Pancreas (tissue), 10 donors: ENCODE results near the gene PABPN1L. TPM values are rescaled to one million over a fixed set of nuclear protein-coding genes. Genes with fewer than 3 reads are reported as not detected.

Experiments used
- ATAC-seq, 4 donors: fragments of 200-7000 bp; cut with Tn5 transposase; one replicate each; pipeline versions ENCODE4 v1.8.0 to v1.9.1; 2020; ENCODE audit warnings: mild to moderate bottlenecking in 4 of 4, moderate library complexity in 4 of 4
- DNase-seq, 6 donors: peaks; one replicate each; pipeline ENCODE4 v3.0.0-alpha.2; 2020
- FAIRE-seq: peaks from 2 replicates; lab custom pipeline; 2012; peaks lifted over from hg19 to GRCh38; lab: Jason Lieb, UNC
- H3K27ac ChIP-seq, 4 donors: fragments of 200-600 bp; sonication (generic); 1 replicate in 3 of 4; 2 replicates in 1 of 4; pipeline versions ENCODE4 v1.5.0 to v1.8.0; 2020
- H3K27me3 ChIP-seq, 4 donors: fragments of 200-600 bp; one replicate each; pipeline ENCODE4 v1.8.0; 2021
- H3K36me3 ChIP-seq, 3 donors: fragments of 200-600 bp; sonication (generic) in 1 of 3; one replicate each; pipeline versions ENCODE4 v1.5.0 to v1.8.0; 2020 to 2021
- H3K4me1 ChIP-seq, 3 donors: fragments of 200-600 bp; one replicate each; pipeline ENCODE4 v1.8.0; 2021
- H3K4me3 ChIP-seq, 4 donors: fragments of 200-600 bp; sonication (generic) in 2 of 4; one replicate each; pipeline versions ENCODE4 v1.5.0 to v1.8.0; 2020 to 2021
- H3K9me3 ChIP-seq, 4 donors: fragments of 200-600 bp; one replicate each; pipeline ENCODE4 v1.8.0; 2021
- CTCF ChIP-seq, 4 donors: fragments of 200-600 bp; sonication (generic) in 3 of 4; IDR thresholded peaks; one replicate each; pipeline versions ENCODE4 v1.5.0 to v1.8.0; 2021; ENCODE audit warnings: antibody characterized with exemption in 4 of 4
- WGBS, 2 donors: extraction: QIAGEN DNeasy Blood & Tissue Kit; methylation state at CpG; one replicate each; pipeline ENCODE4 v1.1.7; 2013; 5-methylcytosine and 5-hydroxymethylcytosine counted together
- intact Hi-C, 3 donors: fragments of 100-400 bp; cut with DNase I; formaldehyde crosslinking; loops; one replicate each; pipeline versions ENCODE4 v1.11.1 to v1.14.2; 2022
- polyA plus RNA-seq, 2 donors: library from polyadenylated mRNA; stranded (reverse); fragments of 200-250 nt; gene quantifications; one replicate each; pipeline ENCODE4 v1.2.3, GENCODE V29; 2013
- total RNA-seq, 6 donors: library from RNA; stranded (reverse); fragmentation: NEBNext Ultra II Directional in 4 of 6; extraction: Animal tissue kit (Norgen Biotek cat#: 25700) in 4 of 6; gene quantifications; one replicate each; pipeline versions ENCODE4 v1.2.1 to v1.2.4, GENCODE V29; 2021 to 2023
- donor health status: healthy with polysubstance abuse.
- donor health status: DM: no; HTN: no; CAD: no; lungs with moderate emphysema.
- donor health status: DM: no; HTN: no; CAD: no.
- donor health status: control.
- donor health status: control.
- donor health status: Bipolar disorder and iron deficiency.
- donor health status: DM: yes; HTN: yes; CAD: no.
- donor health status: DM: no; HTN: no; CAD: no.
- donor health status: DM: no; HTN: no; CAD: no.
- donor health status: DM: yes; HTN: yes; CAD: no.

Gene PABPN1L
- total and polyA plus RNA-seq, 8 donors: 0.23 to 0.65 (median 0.35) TPM; not detected in 3

- no peaks in the 10 kb centered on the region for H3K27me3 ChIP-seq
- DNase-seq (no peak), ATAC-seq (no peak), FAIRE-seq (no peak)
- no peaks in the 10 kb centered on the region for H3K4me1 ChIP-seq
- TF ChIP-seq CTCF (IDR thresholded peaks at IDR 0.05): no peak
- no peaks in the 10 kb centered on the region for H3K9me3 ChIP-seq
- no peak overlapping the region for H3K27ac ChIP-seq
- H3K4me3 ChIP-seq: no peak overlapping the region
- 90 to 91% methylated on average over 45 of the region's 45 CpGs for WGBS, 2 donors
- intact Hi-C loops: no loop called here
- H3K36me3 ChIP-seq: peaks cover 0 to 16% (median 0%) of the 10 kb centered on the region in 3 donors
Observed at GRCh38 chr16:88878967-88879787, 12.7 kb upstream of the PABPN1L start.

GRCh38 chr16:88878356-88878755 lies 11.9 kb upstream of the PABPN1L start:
- H3K4me1 ChIP-seq: no peaks in the 10 kb centered on the region

GRCh38 chr16:88877564-88878289 lies 11.3 kb upstream of the PABPN1L start:
- DNase-seq (no peak), ATAC-seq (no peak), FAIRE-seq (no peak)
- Histone ChIP-seq H3K36me3 (peaks cover 0 to 3% (median 0%) of the 10 kb centered on the region in 3 donors), H3K27ac (no peak overlapping the region), H3K27me3 (no peaks in the 10 kb centered on the region), H3K9me3 (no peaks in the 10 kb centered on the region), H3K4me3 (no peak overlapping the region), H3K4me1 (no peaks in the 10 kb centered on the region)
- 88 to 90% methylated on average over 20 of the region's 20 CpGs for WGBS, 2 donors
- TF ChIP-seq CTCF (IDR thresholded peaks at IDR 0.05): no peak
- intact Hi-C loops: no loop called here

More at GRCh38 chr16:88878356-88878755, 11.9 kb upstream of the PABPN1L start:
- Histone ChIP-seq H3K27me3 (no peaks in the 10 kb centered on the region), H3K36me3 (peaks cover 0 to 9% (median 0%) of the 10 kb centered on the region in 3 donors), H3K4me3 (no peak overlapping the region), H3K9me3 (no peaks in the 10 kb centered on the region), H3K27ac (no peak overlapping the region)
- 94 to 97% methylated on average over 19 to 20 of the region's 20 CpGs for WGBS, 2 donors
- DNase-seq (no peak), FAIRE-seq (no peak), ATAC-seq (no peak)
- no peak for TF ChIP-seq CTCF (IDR thresholded peaks at IDR 0.05)
- intact Hi-C loops: no loop called here

- no peaks in the 10 kb centered on the region for H3K36me3 ChIP-seq
- no peak for ATAC-seq
- DNase-seq: no peak
- no peak overlapping the region for H3K27ac ChIP-seq
- intact Hi-C loops: no loop called here
- no peaks in the 10 kb centered on the region for H3K27me3 ChIP-seq
- no peak for TF ChIP-seq CTCF (IDR thresholded peaks at IDR 0.05)
- H3K4me1 ChIP-seq: no peaks in the 10 kb centered on the region
- no peak for FAIRE-seq
- 91 to 93% methylated on average over 32 to 33 of the region's 33 CpGs for WGBS, 2 donors
- no peaks in the 10 kb centered on the region for H3K9me3 ChIP-seq
- no peak overlapping the region for H3K4me3 ChIP-seq
Observed at GRCh38 chr16:88876942-88877526, 10.6 kb upstream of the PABPN1L start.
